Transverse colon (tissue), 4 donors: Measurements from ENCODE around the gene N4BP2. TPM values are rescaled to one million over a fixed set of nuclear protein-coding genes. Genes with fewer than 3 reads are reported as not detected.

ENCODE experiments used
- DNase-seq: peaks from one replicate; pipeline ENCODE4 v3.0.0-alpha.2; 2019
- H3K27ac ChIP-seq, 4 donors: fragments of 200-600 bp; sonication (generic); 2 replicates each; pipeline ENCODE4 v1.5.1; 2016 to 2018; ENCODE audit warnings: inconsistent platforms in 4 of 4
- H3K27me3 ChIP-seq: fragments of 200-600 bp; sonication (generic); 2 replicates; pipeline ENCODE4 v1.5.1; 2017; ENCODE audit warnings: inconsistent platforms
- H3K36me3 ChIP-seq, 4 donors: fragments of 200-600 bp; sonication (generic); 2 replicates each; pipeline ENCODE4 v1.5.1; 2017 to 2019; ENCODE audit warnings: inconsistent platforms in 4 of 4
- H3K4me1 ChIP-seq, 4 donors: fragments of 200-600 bp; sonication (generic); 2 replicates each; pipeline ENCODE4 v1.5.1; 2017 to 2020; ENCODE audit warnings: inconsistent platforms in 4 of 4
- H3K4me3 ChIP-seq, 4 donors: fragments of 200-600 bp; sonication (generic); 1 replicate in 1 of 4; 2 replicates in 3 of 4; pipeline versions ENCODE4 v1.5.1 to v1.6.1; 2017 to 2019; ENCODE audit warnings: inconsistent platforms in 4 of 4
- H3K9me3 ChIP-seq, 2 donors: fragments of 200-600 bp; sonication (generic); 2 replicates each; pipeline ENCODE4 v1.5.1; 2017 to 2019; ENCODE audit warnings: inconsistent platforms in 2 of 2
- EP300 ChIP-seq: sonication (generic); formaldehyde crosslinking; IDR thresholded peaks from one replicate; pipeline ENCODE4 v1.6.1; 2017; ENCODE audit warnings: antibody characterized with exemption, low read depth
- POLR2A ChIP-seq: fragments of 450-650 bp; IDR thresholded peaks from one replicate; pipeline ENCODE4 v1.6.1; 2016; ENCODE audit warnings: antibody characterized with exemption, mild to moderate bottlenecking, moderate library complexity
- POLR2AphosphoS5 ChIP-seq, 3 donors: sonication (generic); formaldehyde crosslinking; IDR thresholded peaks; one replicate each; pipeline ENCODE4 v1.6.1; 2016; ENCODE audit warnings: antibody characterized with exemption in 3 of 3
- WGBS, 2 donors: methylation state at CpG; one replicate each; pipeline ENCODE4 v1.1.5; 2018; ENCODE audit warnings: low coverage in 1 of 2; 5-methylcytosine and 5-hydroxymethylcytosine counted together
- in situ Hi-C, 4 donors: fragments of 200-750 bp; cut with MboI; loops; one replicate each; pipeline versions ENCODE4 v1.15.0 to v1.15.1; 2017; ENCODE audit warnings: low sequenced_read_pairs in 3 of 4, low pct_ligation_motif_present in 1 of 4, low pct_unique_long_range_greater_than_20kb in 1 of 4
- intact Hi-C: fragments of 100-400 bp; cut with DNase I; formaldehyde crosslinking; loops from one replicate; pipeline ENCODE4 v1.15.1; 2023; ENCODE audit warnings: low total_unique reads
- total RNA-seq, 4 donors: library from RNA; depleted of rRNA; stranded (reverse); fragments of >200 nt; gene quantifications; one replicate each; pipeline ENCODE4 v1.1.0, GENCODE V29; 2016
- TF ChIP-seq, protein P1 (sequence below), 5 experiments: fragments of 200-600 bp in 3 of 5; fragments of 450-650 bp in 2 of 5; sonication (generic) in 3 of 5; IDR thresholded peaks; 1 replicate in 2 of 5; 2 replicates in 3 of 5; pipeline ENCODE4 v1.5.1; 2016 to 2017; ENCODE audit warnings: antibody characterized with exemption in 5 of 5, inconsistent platforms in 3 of 5, mild to moderate bottlenecking in 2 of 5, moderate library complexity in 1 of 5

Gene N4BP2
- total RNA-seq, 4 donors from 2014 or later: 7.9 to 19.5 (median 12.5) TPM

DNA sequence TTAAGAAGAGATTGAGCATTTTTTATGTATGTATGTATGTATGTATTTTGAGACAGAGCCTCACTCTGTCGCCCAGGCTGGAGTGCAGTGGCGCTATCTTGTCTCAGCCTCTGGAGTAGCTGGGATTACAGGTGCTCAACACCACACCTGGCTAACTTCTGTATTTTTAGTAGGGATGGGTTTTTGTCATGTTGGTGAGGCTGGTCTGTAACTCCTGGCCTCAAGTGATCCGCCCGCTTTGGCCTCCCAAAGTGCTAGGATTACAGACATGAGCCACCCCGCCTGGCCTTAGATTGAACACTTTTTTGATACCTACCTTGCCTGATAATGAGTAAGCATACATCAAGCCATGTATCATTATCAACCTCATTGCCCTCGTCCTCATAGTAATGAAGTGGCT, 2.7 kb downstream of the N4BP2 start:
- no peak for DNase-seq
- in situ Hi-C loops (loop anchor here in 2 of 4 donors (10.0 to 25.0 kb wide), 2 partner anchors 253 to 255 kb away; no protein-coding TSS in a partner anchor), intact Hi-C loops (loop anchor here (5.0 kb wide), 1 partner anchor 82 kb away; the partner anchor contains the start of gene PDS5A)
- Histone ChIP-seq H3K4me1 (peaks cover 10 to 26% (median 18%) of the 10 kb centered on the region in 4 donors), H3K36me3 (no peaks in the 10 kb centered on the region), H3K27ac (no peak overlapping the region), H3K27me3 (no peaks in the 10 kb centered on the region), H3K9me3 (no peaks in the 10 kb centered on the region), H3K4me3 (no peak overlapping the region)
- 96 to 100% methylated on average over 1 to 6 of the region's 6 CpGs for WGBS, 2 donors
- TF ChIP-seq EP300 (no peak), POLR2AphosphoS5 (IDR thresholded peaks at IDR 0.05) (no peak)
- TF ChIP-seq, protein P1, sequence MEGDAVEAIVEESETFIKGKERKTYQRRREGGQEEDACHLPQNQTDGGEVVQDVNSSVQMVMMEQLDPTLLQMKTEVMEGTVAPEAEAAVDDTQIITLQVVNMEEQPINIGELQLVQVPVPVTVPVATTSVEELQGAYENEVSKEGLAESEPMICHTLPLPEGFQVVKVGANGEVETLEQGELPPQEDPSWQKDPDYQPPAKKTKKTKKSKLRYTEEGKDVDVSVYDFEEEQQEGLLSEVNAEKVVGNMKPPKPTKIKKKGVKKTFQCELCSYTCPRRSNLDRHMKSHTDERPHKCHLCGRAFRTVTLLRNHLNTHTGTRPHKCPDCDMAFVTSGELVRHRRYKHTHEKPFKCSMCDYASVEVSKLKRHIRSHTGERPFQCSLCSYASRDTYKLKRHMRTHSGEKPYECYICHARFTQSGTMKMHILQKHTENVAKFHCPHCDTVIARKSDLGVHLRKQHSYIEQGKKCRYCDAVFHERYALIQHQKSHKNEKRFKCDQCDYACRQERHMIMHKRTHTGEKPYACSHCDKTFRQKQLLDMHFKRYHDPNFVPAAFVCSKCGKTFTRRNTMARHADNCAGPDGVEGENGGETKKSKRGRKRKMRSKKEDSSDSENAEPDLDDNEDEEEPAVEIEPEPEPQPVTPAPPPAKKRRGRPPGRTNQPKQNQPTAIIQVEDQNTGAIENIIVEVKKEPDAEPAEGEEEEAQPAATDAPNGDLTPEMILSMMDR (IDR thresholded peaks at IDR 0.05): no peak

DNA sequence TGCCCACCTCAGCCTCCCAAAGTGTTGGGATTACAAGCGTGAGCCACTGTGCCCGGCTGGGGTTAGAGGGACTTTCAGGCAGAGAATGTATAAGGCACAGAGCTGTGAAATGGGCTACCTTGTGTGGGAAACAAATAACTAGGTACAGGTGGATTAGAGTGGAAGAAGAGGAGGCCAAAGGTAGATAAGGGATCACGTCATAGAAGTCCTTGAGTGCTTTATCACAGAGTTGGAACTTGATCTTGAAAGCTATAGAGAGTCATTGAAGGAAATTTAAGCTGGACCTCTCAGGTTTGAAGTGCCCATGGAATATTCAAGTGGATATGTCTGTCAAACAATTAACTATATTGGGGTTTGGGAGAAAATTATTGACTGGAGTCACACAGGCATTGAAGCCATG, 8.4 kb downstream of the N4BP2 start:
- WGBS, 2 donors: 82 to 93% methylated on average over 3 of the region's 3 CpGs
- intact Hi-C loops (no loop called here), in situ Hi-C loops (loop anchor here in 1 of 4 donors (25.0 kb wide), 1 partner anchor 247 kb away; no protein-coding TSS in a partner anchor)
- no peaks in the 10 kb centered on the region for H3K27me3 ChIP-seq
- TF ChIP-seq POLR2A (no peak), POLR2AphosphoS5 (IDR thresholded peaks at IDR 0.05) (no peak), EP300 (no peak)
- TF ChIP-seq, protein P1 (IDR thresholded peaks at IDR 0.05): no peak
- DNase-seq: no peak
- no peaks in the 10 kb centered on the region for H3K9me3 ChIP-seq
- no peak overlapping the region for H3K4me3 ChIP-seq
- no peaks in the 10 kb centered on the region for H3K36me3 ChIP-seq
- no peaks in the 10 kb centered on the region for H3K4me1 ChIP-seq
- no peak overlapping the region for H3K27ac ChIP-seq

DNA sequence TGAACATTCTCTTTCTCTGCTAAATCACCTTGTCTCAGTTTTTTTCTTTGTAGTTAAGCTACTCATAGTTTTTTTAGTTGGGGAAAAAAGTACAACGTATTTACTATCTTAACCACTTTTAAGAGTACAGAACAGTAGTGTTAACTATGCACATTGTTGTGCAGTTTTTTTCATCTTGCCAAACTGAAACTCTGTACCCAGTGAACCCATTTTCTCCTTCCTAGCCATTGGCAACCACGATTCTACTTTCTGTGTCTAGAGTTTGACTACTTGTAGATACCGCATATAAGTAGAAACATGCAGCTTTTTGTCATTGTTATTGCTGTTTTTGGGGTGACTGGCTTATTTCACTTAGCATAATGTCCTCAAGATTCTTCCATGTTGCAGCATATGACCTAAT, 10.0 kb downstream of the N4BP2 start:
- TF ChIP-seq EP300: no peak
- TF ChIP-seq, protein P1 (IDR thresholded peaks at IDR 0.05): no peak
- no peak for TF ChIP-seq POLR2A
- no peak for TF ChIP-seq POLR2AphosphoS5 (IDR thresholded peaks at IDR 0.05)
- DNase-seq: no peak
- Histone ChIP-seq H3K9me3 (no peaks in the 10 kb centered on the region), H3K4me1 (peaks cover 0 to 3% (median 0%) of the 10 kb centered on the region in 4 donors), H3K27ac (no peak overlapping the region), H3K4me3 (no peak overlapping the region), H3K27me3 (no peaks in the 10 kb centered on the region), H3K36me3 (no peaks in the 10 kb centered on the region)
- in situ Hi-C loops: loop anchor here in 1 of 4 donors (25.0 kb wide), 1 partner anchor 246 kb away; no protein-coding TSS in a partner anchor
- 84 to 85% methylated on average over 3 of the region's 3 CpGs for WGBS, 2 donors
- intact Hi-C loops: no loop called here

DNA sequence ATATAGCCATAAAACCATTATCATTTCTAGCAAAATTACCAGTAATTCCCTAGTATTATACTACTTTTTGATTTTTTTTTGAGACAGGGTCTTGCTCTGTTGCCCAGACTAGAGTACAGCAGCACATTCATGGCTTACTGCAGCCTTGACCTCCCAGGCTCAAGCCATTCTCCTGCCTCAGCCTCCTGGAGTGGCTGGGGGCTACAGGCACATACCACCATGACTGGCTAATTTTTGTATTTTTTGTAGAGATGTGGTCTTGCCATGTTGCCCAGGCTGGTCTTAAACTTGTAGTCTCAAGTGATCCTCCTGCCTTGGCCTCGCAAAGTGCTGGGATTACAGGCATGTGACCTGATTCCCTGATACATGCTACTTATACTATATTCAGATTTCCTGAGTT, 13.7 kb downstream of the N4BP2 start:
- Histone ChIP-seq H3K27me3 (no peaks in the 10 kb centered on the region), H3K4me3 (no peak overlapping the region), H3K36me3 (peaks cover 0 to 14% (median 0%) of the 10 kb centered on the region in 4 donors), H3K27ac (no peak overlapping the region), H3K9me3 (no peaks in the 10 kb centered on the region), H3K4me1 (peaks cover 0 to 3% (median 0%) of the 10 kb centered on the region in 4 donors)
- DNase-seq: no peak
- intact Hi-C loops: no loop called here
- 83 to 95% methylated on average over 1 of the region's 1 CpG for WGBS, 2 donors
- TF ChIP-seq POLR2A: no peak
- no peak for TF ChIP-seq EP300
- TF ChIP-seq POLR2AphosphoS5 (IDR thresholded peaks at IDR 0.05): no peak
- TF ChIP-seq, protein P1 (IDR thresholded peaks at IDR 0.05): no peak
- in situ Hi-C loops: loop anchor here in 1 of 4 donors (25.0 kb wide), 1 partner anchor 242 kb away; no protein-coding TSS in a partner anchor
